Stomach (tissue), 9 donors: ENCODE measurements around the gene RBM47. TPM values are rescaled to one million over a fixed set of nuclear protein-coding genes. Genes with fewer than 3 reads are reported as not detected.
"Not testable (repeated sequence)": the region's sequence is repeated elsewhere in the genome, so short reads cannot be mapped to it uniquely, and the experiment has no call there.

ENCODE experiments used
- DNase-seq, 2 donors: peaks; one replicate each; pipeline versions ENCODE4 v3.0.0 to v3.0.0-alpha.2; 2013 to 2019
- H3K27ac ChIP-seq, 5 donors: fragments of 200-600 bp in 4 of 5; sonication (generic) in 4 of 5; one replicate each; pipeline ENCODE4 v1.5.1; 2013 to 2019; ENCODE audit warnings: mild to moderate bottlenecking in 1 of 5, moderate library complexity in 1 of 5
- H3K27me3 ChIP-seq, 3 donors: fragments of 200-600 bp; sonication (generic); one replicate each; pipeline ENCODE4 v1.5.1; 2017 to 2019; ENCODE audit warnings: mixed run types in 1 of 3
- H3K36me3 ChIP-seq, 4 donors: fragments of 200-600 bp; sonication (generic); 1 replicate in 3 of 4; 2 replicates in 1 of 4; pipeline ENCODE4 v1.5.1; 2016 to 2019
- H3K4me1 ChIP-seq, 4 donors: fragments of 200-600 bp; sonication (generic); one replicate each; pipeline ENCODE4 v1.5.1; 2016 to 2019
- H3K4me3 ChIP-seq, 4 donors: fragments of 200-600 bp; sonication (generic) in 3 of 4; one replicate each; pipeline ENCODE4 v1.5.1; 2016 to 2019; ENCODE audit warnings: mild to moderate bottlenecking in 1 of 4
- H3K9me3 ChIP-seq, 4 donors: fragments of 200-600 bp; sonication (generic); one replicate each; pipeline ENCODE4 v1.5.1; 2016 to 2019
- EP300 ChIP-seq: sonication (generic); formaldehyde crosslinking; IDR thresholded peaks from one replicate; pipeline ENCODE4 v1.6.1; 2017; ENCODE audit warnings: antibody characterized with exemption
- POLR2A ChIP-seq, 4 donors: fragments of 450-650 bp; IDR thresholded peaks; one replicate each; pipeline ENCODE4 v1.6.1; 2016; ENCODE audit warnings: antibody characterized with exemption in 4 of 4, control low read depth in 2 of 4, mild to moderate bottlenecking in 1 of 4, moderate library complexity in 1 of 4
- POLR2AphosphoS5 ChIP-seq, 3 donors: sonication (generic); formaldehyde crosslinking; IDR thresholded peaks; one replicate each; pipeline ENCODE4 v1.6.1; 2016; ENCODE audit warnings: antibody characterized with exemption in 3 of 3
- WGBS, 5 donors: extraction: QIAGEN DNeasy Blood & Tissue Kit in 3 of 5; methylation state at CpG; one replicate each; pipeline versions ENCODE4 v1.1.5 to v1.1.7; 2013 to 2018; 5-methylcytosine and 5-hydroxymethylcytosine counted together
- intact Hi-C: fragments of 100-400 bp; cut with DNase I; formaldehyde crosslinking; loops from one replicate; pipeline ENCODE4 v1.15.1; 2023; ENCODE audit warnings: low total_unique reads
- polyA plus RNA-seq, 3 donors: library from polyadenylated mRNA; stranded (reverse); fragments of 200-250 nt; gene quantifications; one replicate each; pipeline ENCODE4 v1.2.3, GENCODE V29; 2013
- total RNA-seq, 5 donors: library from RNA; depleted of rRNA; stranded (reverse); fragments of >200 nt; gene quantifications; one replicate each; pipeline versions ENCODE4 v1.1.0 to v1.2.3, GENCODE V29; 2014 to 2016
- TF ChIP-seq, protein P1 (sequence below), 7 experiments: fragments of 450-650 bp in 4 of 7; fragments of 200-600 bp in 3 of 7; sonication (generic) in 3 of 7; IDR thresholded peaks; one replicate each; pipeline ENCODE4 v1.5.1; 2016 to 2019; ENCODE audit warnings: antibody characterized with exemption in 7 of 7, control low read depth in 2 of 7, mild to moderate bottlenecking in 1 of 7
- donor health status: healthy with polysubstance abuse.
- donor health status: Bipolar disorder and iron deficiency.
- donor health status: healthy.

The RBM47 gene
- total and polyA plus RNA-seq, 8 donors = 18.5 to 448 (median 160) TPM

- TF ChIP-seq POLR2A (IDR thresholded peaks at IDR 0.05) = no peak
- TF ChIP-seq, protein P1, sequence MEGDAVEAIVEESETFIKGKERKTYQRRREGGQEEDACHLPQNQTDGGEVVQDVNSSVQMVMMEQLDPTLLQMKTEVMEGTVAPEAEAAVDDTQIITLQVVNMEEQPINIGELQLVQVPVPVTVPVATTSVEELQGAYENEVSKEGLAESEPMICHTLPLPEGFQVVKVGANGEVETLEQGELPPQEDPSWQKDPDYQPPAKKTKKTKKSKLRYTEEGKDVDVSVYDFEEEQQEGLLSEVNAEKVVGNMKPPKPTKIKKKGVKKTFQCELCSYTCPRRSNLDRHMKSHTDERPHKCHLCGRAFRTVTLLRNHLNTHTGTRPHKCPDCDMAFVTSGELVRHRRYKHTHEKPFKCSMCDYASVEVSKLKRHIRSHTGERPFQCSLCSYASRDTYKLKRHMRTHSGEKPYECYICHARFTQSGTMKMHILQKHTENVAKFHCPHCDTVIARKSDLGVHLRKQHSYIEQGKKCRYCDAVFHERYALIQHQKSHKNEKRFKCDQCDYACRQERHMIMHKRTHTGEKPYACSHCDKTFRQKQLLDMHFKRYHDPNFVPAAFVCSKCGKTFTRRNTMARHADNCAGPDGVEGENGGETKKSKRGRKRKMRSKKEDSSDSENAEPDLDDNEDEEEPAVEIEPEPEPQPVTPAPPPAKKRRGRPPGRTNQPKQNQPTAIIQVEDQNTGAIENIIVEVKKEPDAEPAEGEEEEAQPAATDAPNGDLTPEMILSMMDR (IDR thresholded peaks at IDR 0.05) = no peak
- Histone ChIP-seq H3K4me1 (peaks cover 19 to 84% (median 42%) of the 10 kb centered on the region in 4 donors), H3K27ac (peak overlapping the region; percentile 64 to 89 (median 82)), H3K27me3 (no peaks in the 10 kb centered on the region), H3K4me3 (no peak overlapping the region), H3K9me3 (no peaks in the 10 kb centered on the region), H3K36me3 (peaks cover 0 to 15% (median 0%) of the 10 kb centered on the region in 4 donors)
- intact Hi-C loops = no loop called here
- peak in 1 of 2 donors; percentile 37 for DNase-seq
These were observed 182.8 kb downstream of the RBM47 start for GRCh38 chr4:40446839-40447238.

- H3K9me3 ChIP-seq, H3K4me3 ChIP-seq, H3K27me3 ChIP-seq, DNase-seq, intact Hi-C loops: not testable (repeated sequence)
- peak in 1 of 3 donors; percentile 27 for TF ChIP-seq POLR2AphosphoS5 (IDR thresholded peaks at IDR 0.05)
- Histone ChIP-seq H3K36me3 (peaks cover 0 to 15% (median 0%) of the 10 kb centered on the region in 4 donors), H3K4me1 (peaks cover 19 to 84% (median 38%) of the 10 kb centered on the region in 4 donors), H3K27ac (peak overlapping the region in 4 of 5 donors; percentile 74 to 89 (median 83))
- WGBS, 5 donors = 74 to 85% (median 79%) methylated on average over 2 of the region's 2 CpGs
These were observed 183.4 kb downstream of the RBM47 start for GRCh38 chr4:40446261-40446750.

DNA sequence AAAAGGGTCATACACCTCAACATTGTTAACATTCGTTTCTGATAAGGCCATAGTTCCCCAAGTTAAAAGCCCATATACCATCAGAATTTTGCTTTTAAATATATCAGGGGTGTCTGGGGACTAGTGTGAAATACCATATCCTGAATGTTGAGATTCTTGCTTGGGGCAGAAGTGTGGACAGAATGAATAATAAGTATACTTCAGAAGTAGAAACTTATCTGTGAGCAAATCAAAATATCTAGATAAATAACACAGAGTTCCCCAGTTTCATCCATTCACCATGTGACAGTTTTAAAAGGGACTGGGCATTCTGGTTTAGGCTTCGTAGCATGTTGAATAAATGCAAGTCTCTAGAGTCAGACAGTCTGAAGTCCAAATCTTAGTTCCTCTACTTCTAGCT lies 184.0 kb downstream of the RBM47 start:
- Histone ChIP-seq H3K27ac (peak overlapping the region in 2 of 5 donors; percentile 82 to 89), H3K27me3 (no peaks in the 10 kb centered on the region), H3K4me3 (no peak overlapping the region), H3K36me3 (peaks cover 0 to 14% (median 0%) of the 10 kb centered on the region in 4 donors), H3K9me3 (no peaks in the 10 kb centered on the region), H3K4me1 (peaks cover 19 to 83% (median 38%) of the 10 kb centered on the region in 4 donors)
- TF ChIP-seq, protein P1 (IDR thresholded peaks at IDR 0.05) = no peak
- TF ChIP-seq POLR2A (IDR thresholded peaks at IDR 0.05) (no peak), POLR2AphosphoS5 (IDR thresholded peaks at IDR 0.05) (no peak), EP300 (no peak)
- intact Hi-C loops = no loop called here
- WGBS, 5 donors = 45 to 52% (median 46%) methylated on average over 2 of the region's 2 CpGs
- DNase-seq = no peak

DNA sequence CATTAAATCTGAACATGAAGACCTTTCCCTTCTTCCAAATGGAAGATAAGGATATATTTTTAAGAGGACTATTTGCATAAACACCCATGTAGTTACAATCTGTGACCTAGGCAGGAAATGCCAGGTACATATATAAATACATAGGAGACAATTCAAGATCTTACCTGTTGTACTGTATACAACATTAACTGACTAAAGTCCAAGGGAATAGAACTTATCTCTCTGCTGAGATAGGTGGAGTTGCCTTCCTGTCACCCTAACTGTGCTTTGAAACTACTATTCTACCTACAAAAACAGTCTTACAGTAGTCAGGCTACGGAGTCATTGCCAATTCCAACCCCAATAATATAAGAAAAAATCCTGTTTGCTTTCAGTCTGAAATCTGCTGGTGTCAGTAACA lies 188.2 kb downstream of the RBM47 start:
- H3K36me3 ChIP-seq = peaks cover 13 to 21% (median 17%) of the 10 kb centered on the region in 4 donors
- peak overlapping the region in 1 of 5 donors; percentile 53 for H3K27ac ChIP-seq
- TF ChIP-seq POLR2AphosphoS5 (IDR thresholded peaks at IDR 0.05) (no peak), EP300 (no peak), POLR2A (IDR thresholded peaks at IDR 0.05) (no peak)
- TF ChIP-seq, protein P1 (IDR thresholded peaks at IDR 0.05) = no peak
- 36 to 62% (median 46%) methylated on average over 1 of the region's 1 CpG for WGBS, 5 donors
- peaks cover 0 to 44% (median 12%) of the 10 kb centered on the region in 4 donors for H3K4me1 ChIP-seq
- no peak overlapping the region for H3K4me3 ChIP-seq
- DNase-seq = no peak
- no peaks in the 10 kb centered on the region for H3K9me3 ChIP-seq
- intact Hi-C loops = no loop called here
- no peaks in the 10 kb centered on the region for H3K27me3 ChIP-seq

DNA sequence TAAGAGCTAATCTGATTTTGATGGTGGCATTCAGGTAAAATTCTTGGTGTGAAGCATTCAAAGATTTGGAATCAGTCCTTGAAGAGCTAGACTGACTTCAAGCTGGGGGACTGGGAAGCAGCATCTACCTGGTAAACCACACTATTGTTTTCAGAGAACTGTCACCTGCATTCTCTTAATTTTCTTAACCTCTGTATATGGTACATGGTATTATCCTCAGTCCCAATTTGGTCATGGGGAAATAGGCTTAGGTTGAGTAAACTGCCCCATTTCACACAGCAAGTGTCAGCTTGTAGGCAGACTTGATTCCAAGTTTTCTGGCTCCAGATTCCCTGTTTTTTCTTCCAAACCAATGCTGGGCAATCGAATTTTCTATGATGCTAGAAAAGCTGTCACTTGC lies 190.1 kb downstream of the RBM47 start:
- Histone ChIP-seq H3K27me3 (no peaks in the 10 kb centered on the region), H3K36me3 (peaks cover 13 to 33% (median 23%) of the 10 kb centered on the region in 4 donors), H3K27ac (peak overlapping the region in 1 of 5 donors; percentile 8), H3K4me3 (no peak overlapping the region), H3K4me1 (peaks cover 0 to 29% (median 6%) of the 10 kb centered on the region in 4 donors), H3K9me3 (no peaks in the 10 kb centered on the region)
- TF ChIP-seq POLR2A (IDR thresholded peaks at IDR 0.05) = no peak
- TF ChIP-seq, protein P1 (IDR thresholded peaks at IDR 0.05) = no peak
- TF ChIP-seq EP300 = no peak
- TF ChIP-seq POLR2AphosphoS5 (IDR thresholded peaks at IDR 0.05) = no peak
- intact Hi-C loops = no loop called here
- no peak for DNase-seq
- WGBS, 5 donors = 35 to 55% (median 48%) methylated on average over 1 of the region's 1 CpG
